Measurements from ENCODE around the gene GXYLT1. TPM values are rescaled to one million over a fixed set of nuclear protein-coding genes. Genes with fewer than 3 reads are reported as not detected.

GXYLT1 gene
- polyA plus RNA-seq, 6 donors from 2014 or later, result 4.0 to 5.8 (median 5.1) TPM

- H3K9me3 Mint-ChIP-seq, result no peaks in the 10 kb centered on the region
- no peaks in the 10 kb centered on the region for H3K27me3 Mint-ChIP-seq
- DNase-seq, result no peak
- peak overlapping the region in 4 of 6 donors; percentile 24 to 77 (median 54) for H3K27ac Mint-ChIP-seq
- no peaks in the 10 kb centered on the region for H3K36me3 Mint-ChIP-seq
- ATAC-seq (ENCODE audit: low read depth in 2 of 2), result no peak
- peaks cover 0 to 8% (median 3%) of the 10 kb centered on the region in 3 donors for H3K4me1 Mint-ChIP-seq
- no peak overlapping the region for H3K4me3 Mint-ChIP-seq
These were observed 39.9 kb downstream of the GXYLT1 start for GRCh38 chr12:42104784-42105183.

GRCh38 chr12:42104087-42104486, 40.6 kb downstream of the GXYLT1 start:
- Mint-ChIP-seq H3K4me1 (peaks cover 1 to 8% (median 3%) of the 10 kb centered on the region in 3 donors), H3K27ac (peak overlapping the region in 3 of 6 donors; percentile 33 to 77 (median 66))
- no peak for DNase-seq

GRCh38 chr12:42103155-42103554, 41.5 kb downstream of the GXYLT1 start:
- H3K36me3 Mint-ChIP-seq, result no peaks in the 10 kb centered on the region

More at GRCh38 chr12:42104087-42104486, 40.6 kb downstream of the GXYLT1 start:
- H3K4me3 Mint-ChIP-seq, result no peak overlapping the region
- H3K36me3 Mint-ChIP-seq, result no peaks in the 10 kb centered on the region
- H3K27me3 Mint-ChIP-seq, result no peaks in the 10 kb centered on the region
- ATAC-seq (ENCODE audit: low read depth in 2 of 2), result no peak
- no peaks in the 10 kb centered on the region for H3K9me3 Mint-ChIP-seq

GRCh38 chr12:42102720-42103119, 42.0 kb downstream of the GXYLT1 start:
- DNase-seq, result no peak
- no peak overlapping the region for H3K4me3 Mint-ChIP-seq

More at GRCh38 chr12:42103155-42103554, 41.5 kb downstream of the GXYLT1 start:
- ATAC-seq (ENCODE audit: low read depth in 2 of 2) (no peak), DNase-seq (no peak)
- H3K9me3 Mint-ChIP-seq, result no peaks in the 10 kb centered on the region
- H3K27me3 Mint-ChIP-seq, result no peaks in the 10 kb centered on the region
- peaks cover 7 to 16% (median 10%) of the 10 kb centered on the region in 3 donors for H3K4me1 Mint-ChIP-seq
- H3K27ac Mint-ChIP-seq, result peak overlapping the region in 1 of 6 donors; percentile 37
- no peak overlapping the region for H3K4me3 Mint-ChIP-seq

GRCh38 chr12:42099433-42099832, 45.2 kb downstream of the GXYLT1 start:
- Mint-ChIP-seq H3K27ac (peak overlapping the region; percentile 34 to 98 (median 75)), H3K4me3 (no peak overlapping the region), H3K4me1 (peaks cover 16 to 36% (median 23%) of the 10 kb centered on the region in 3 donors), H3K9me3 (no peaks in the 10 kb centered on the region), H3K27me3 (no peaks in the 10 kb centered on the region), H3K36me3 (peaks cover 8 to 9% of the 10 kb centered on the region in 2 donors)
- ATAC-seq (ENCODE audit: low read depth in 2 of 2) (no peak), DNase-seq (no peak)

More at GRCh38 chr12:42102720-42103119, 42.0 kb downstream of the GXYLT1 start:
- no peaks in the 10 kb centered on the region for H3K36me3 Mint-ChIP-seq
- H3K27me3 Mint-ChIP-seq, result no peaks in the 10 kb centered on the region
- H3K4me1 Mint-ChIP-seq, result peaks cover 10 to 20% (median 14%) of the 10 kb centered on the region in 3 donors
- no peaks in the 10 kb centered on the region for H3K9me3 Mint-ChIP-seq
- H3K27ac Mint-ChIP-seq, result no peak overlapping the region
- no peak for ATAC-seq (ENCODE audit: low read depth in 2 of 2)

- Mint-ChIP-seq H3K4me3 (peak overlapping the region; percentile 51 to 88 (median 75)), H3K27me3 (no peaks in the 10 kb centered on the region), H3K27ac (peak overlapping the region; percentile 91 to 98 (median 95)), H3K36me3 (peaks cover 8 to 9% of the 10 kb centered on the region in 2 donors), H3K9me3 (no peaks in the 10 kb centered on the region), H3K4me1 (peaks cover 13 to 36% (median 20%) of the 10 kb centered on the region in 3 donors)
- DNase-seq (peak; percentile 43), ATAC-seq (ENCODE audit: low read depth in 2 of 2) (peak; percentile 97 to 98)
These were observed 46.7 kb downstream of the GXYLT1 start for GRCh38 chr12:42097971-42098370.

- H3K27ac Mint-ChIP-seq, result no peak overlapping the region
- H3K36me3 Mint-ChIP-seq, result peaks cover 17 to 22% of the 10 kb centered on the region in 2 donors
- no peak overlapping the region for H3K4me3 Mint-ChIP-seq
- no peaks in the 10 kb centered on the region for H3K27me3 Mint-ChIP-seq
- no peak for DNase-seq
- H3K9me3 Mint-ChIP-seq, result no peaks in the 10 kb centered on the region
- ATAC-seq (ENCODE audit: low read depth in 2 of 2), result no peak
- H3K4me1 Mint-ChIP-seq, result peaks cover 13 to 36% (median 22%) of the 10 kb centered on the region in 3 donors
These were observed 50.4 kb downstream of the GXYLT1 start for GRCh38 chr12:42094277-42094676.

GRCh38 chr12:42091769-42092168, 52.9 kb downstream of the GXYLT1 start:
- no peaks in the 10 kb centered on the region for H3K9me3 Mint-ChIP-seq
- DNase-seq, result no peak
- peaks cover 4 to 14% (median 14%) of the 10 kb centered on the region in 3 donors for H3K4me1 Mint-ChIP-seq
- peak overlapping the region in 4 of 6 donors; percentile 52 to 86 (median 59) for H3K27ac Mint-ChIP-seq
- peaks cover 17 to 27% of the 10 kb centered on the region in 2 donors for H3K36me3 Mint-ChIP-seq
- H3K4me3 Mint-ChIP-seq, result no peak overlapping the region
- H3K27me3 Mint-ChIP-seq, result no peaks in the 10 kb centered on the region
- ATAC-seq (ENCODE audit: low read depth in 2 of 2), result no peak

- no peaks in the 10 kb centered on the region for H3K9me3 Mint-ChIP-seq
- ATAC-seq (ENCODE audit: low read depth in 2 of 2), result no peak
- no peaks in the 10 kb centered on the region for H3K27me3 Mint-ChIP-seq
- no peak for DNase-seq
- H3K4me3 Mint-ChIP-seq, result no peak overlapping the region
- peaks cover 14 to 26% of the 10 kb centered on the region in 2 donors for H3K36me3 Mint-ChIP-seq
- peaks cover 4 to 14% (median 5%) of the 10 kb centered on the region in 3 donors for H3K4me1 Mint-ChIP-seq
- no peak overlapping the region for H3K27ac Mint-ChIP-seq
These were observed 53.8 kb downstream of the GXYLT1 start for GRCh38 chr12:42090899-42091298.

GRCh38 chr12:42086031-42086430, 58.6 kb downstream of the GXYLT1 start:
- Mint-ChIP-seq H3K9me3 (peaks cover 0 to 2% (median 0%) of the 10 kb centered on the region in 7 donors), H3K27me3 (no peaks in the 10 kb centered on the region), H3K36me3 (peaks cover 8 to 10% of the 10 kb centered on the region in 2 donors), H3K4me3 (no peak overlapping the region), H3K27ac (no peak overlapping the region), H3K4me1 (peaks cover 0 to 6% (median 0%) of the 10 kb centered on the region in 3 donors)
- no peak for DNase-seq
- no peak for ATAC-seq (ENCODE audit: low read depth in 2 of 2)

- Mint-ChIP-seq H3K9me3 (peaks cover 0 to 2% (median 0%) of the 10 kb centered on the region in 7 donors), H3K4me1 (peaks cover 0 to 6% (median 0%) of the 10 kb centered on the region in 3 donors), H3K27ac (peak overlapping the region in 1 of 6 donors; percentile 9), H3K36me3 (peaks cover 8 to 10% of the 10 kb centered on the region in 2 donors), H3K27me3 (no peaks in the 10 kb centered on the region), H3K4me3 (no peak overlapping the region)
- no peak for ATAC-seq (ENCODE audit: low read depth in 2 of 2)
- DNase-seq, result no peak
These were observed 59.1 kb downstream of the GXYLT1 start for GRCh38 chr12:42085594-42085993.

- peaks cover 0 to 2% (median 0%) of the 10 kb centered on the region in 7 donors for H3K9me3 Mint-ChIP-seq
- H3K4me3 Mint-ChIP-seq, result no peak overlapping the region
- peak overlapping the region in 1 of 6 donors; percentile 4 for H3K27ac Mint-ChIP-seq
- DNase-seq, result no peak
- peaks cover 0 to 6% (median 0%) of the 10 kb centered on the region in 3 donors for H3K4me1 Mint-ChIP-seq
- H3K27me3 Mint-ChIP-seq, result no peaks in the 10 kb centered on the region
- H3K36me3 Mint-ChIP-seq, result peaks cover 8 to 9% of the 10 kb centered on the region in 2 donors
- ATAC-seq (ENCODE audit: low read depth in 2 of 2), result no peak
These were observed 60.2 kb downstream of the GXYLT1 start for GRCh38 chr12:42084522-42084921.

GRCh38 chr12:42076976-42077375, 67.7 kb downstream of the GXYLT1 start:
- DNase-seq (no peak), ATAC-seq (ENCODE audit: low read depth in 2 of 2) (no peak)
- Mint-ChIP-seq H3K36me3 (peaks cover 3 to 6% of the 10 kb centered on the region in 2 donors), H3K4me3 (no peak overlapping the region), H3K27me3 (no peaks in the 10 kb centered on the region), H3K27ac (peak overlapping the region in 1 of 6 donors; percentile 31), H3K9me3 (peaks cover 0 to 33% (median 11%) of the 10 kb centered on the region in 7 donors), H3K4me1 (no peaks in the 10 kb centered on the region)

- Mint-ChIP-seq H3K4me1 (no peaks in the 10 kb centered on the region), H3K36me3 (peaks cover 0 to 6% of the 10 kb centered on the region in 2 donors), H3K4me3 (no peak overlapping the region), H3K27me3 (peaks cover 0 to 9% (median 0%) of the 10 kb centered on the region in 3 donors), H3K27ac (no peak overlapping the region), H3K9me3 (peaks cover 6 to 21% (median 12%) of the 10 kb centered on the region in 7 donors)
- ATAC-seq (ENCODE audit: low read depth in 2 of 2) (no peak), DNase-seq (no peak)
These were observed 74.6 kb downstream of the GXYLT1 start for GRCh38 chr12:42070036-42070435.
